Activated CD8-positive, alpha-beta T cell treated with anti-CD3 and anti-CD28 coated beads for 36 hours (primary cell): ENCODE data around the gene MPPED2. TPM values are rescaled to one million over a fixed set of nuclear protein-coding genes. Genes with fewer than 3 reads are reported as not detected.

Experiments used
- ATAC-seq: fragments of 200-7000 bp; cut with Tn5 transposase; one replicate; pipeline ENCODE4 v1.10.0; 2021; ENCODE audit warnings: mild to moderate bottlenecking, moderate library complexity
- CTCF ChIA-PET: fragments of 350-600 bp; sonication (Branson Sonifier 250); formaldehyde crosslinking; loops from one replicate; lab custom pipeline; 2021; ENCODE audit warnings: antibody characterized with exemption; lab: Charles Lee
- POLR2A ChIA-PET: fragments of 350-600 bp; sonication (Branson Sonifier 250); formaldehyde crosslinking; loops from one replicate; lab custom pipeline; 2021; ENCODE audit warnings: antibody characterized with exemption; lab: Charles Lee
- DNase-seq: peaks from one replicate; pipeline ENCODE4 v3.0.0-alpha.2; 2020
- H3K27ac Mint-ChIP-seq: one replicate; pipeline ENCODE4 v1.8.0; 2021; ENCODE audit warnings: mild to moderate bottlenecking, mixed read lengths
- H3K27me3 Mint-ChIP-seq: one replicate; pipeline ENCODE4 v1.8.0; 2021; ENCODE audit warnings: mixed read lengths
- H3K36me3 Mint-ChIP-seq: one replicate; pipeline ENCODE4 v1.8.0; 2021; ENCODE audit warnings: low read depth, mixed read lengths
- H3K4me1 Mint-ChIP-seq: one replicate; pipeline ENCODE4 v1.8.0; 2021; ENCODE audit warnings: low read depth, mixed read lengths
- H3K4me3 Mint-ChIP-seq: one replicate; pipeline ENCODE4 v1.8.0; 2021; ENCODE audit warnings: mild to moderate bottlenecking, moderate library complexity, mixed read lengths
- H3K9me3 Mint-ChIP-seq: one replicate; pipeline ENCODE4 v1.8.0; 2021; ENCODE audit warnings: mixed read lengths
- CTCF ChIP-seq: fragments of 200-600 bp; IDR thresholded peaks from one replicate; pipeline ENCODE4 v1.8.0; 2022; ENCODE audit warnings: antibody characterized with exemption, mild to moderate bottlenecking
- intact Hi-C: fragments of 100-400 bp; cut with micrococcal nuclease; formaldehyde crosslinking; loops from one replicate; pipeline ENCODE4 v1.10.0; 2022
- total RNA-seq, 2 experiments: library from RNA; stranded (reverse); gene quantifications; one replicate each; pipeline ENCODE4 v1.2.3, GENCODE V29; 2021

Gene MPPED2
- total RNA-seq, 2 experiments from 2014 or later = 0.63 TPM; not detected in 1

- ChIA-PET CTCF (interaction anchor here (1.0 kb wide), 1 partner anchor 9 kb away, joined by 3 read pairs; no protein-coding TSS in a partner anchor), POLR2A (no interaction called here)
- Mint-ChIP-seq H3K36me3 (no peaks in the 10 kb centered on the region), H3K9me3 (no peaks in the 10 kb centered on the region), H3K27ac (no peak overlapping the region), H3K4me1 (no peaks in the 10 kb centered on the region), H3K27me3 (peaks cover 21% of the 10 kb centered on the region), H3K4me3 (no peak overlapping the region)
- TF ChIP-seq CTCF = no peak
- no peak for DNase-seq
- intact Hi-C loops = no loop called here
- no peak for ATAC-seq
Observed at GRCh38 chr11:30579415-30580175, 6.6 kb downstream of the MPPED2 start.

GRCh38 chr11:30578406-30578805 lies 7.7 kb downstream of the MPPED2 start:
- Mint-ChIP-seq H3K36me3 (no peaks in the 10 kb centered on the region), H3K27me3 (peaks cover 10% of the 10 kb centered on the region), H3K4me1 (no peaks in the 10 kb centered on the region), H3K4me3 (no peak overlapping the region), H3K9me3 (no peaks in the 10 kb centered on the region), H3K27ac (no peak overlapping the region)
- ATAC-seq = no peak
- CTCF ChIA-PET = no interaction called here
- POLR2A ChIA-PET = no interaction called here
- no peak for DNase-seq
- intact Hi-C loops = no loop called here
- no peak for TF ChIP-seq CTCF

- H3K27me3 Mint-ChIP-seq = peaks cover 1% of the 10 kb centered on the region
- DNase-seq = no peak
- no peak for TF ChIP-seq CTCF
- ATAC-seq = no peak
- H3K4me1 Mint-ChIP-seq = no peaks in the 10 kb centered on the region
- H3K9me3 Mint-ChIP-seq = no peaks in the 10 kb centered on the region
- intact Hi-C loops = no loop called here
- H3K36me3 Mint-ChIP-seq = no peaks in the 10 kb centered on the region
- CTCF ChIA-PET = interaction anchor here (1.0 kb wide), 1 partner anchor 13 kb away, joined by 3 read pairs; the partner anchor contains the start of gene MPPED2
- no peak overlapping the region for H3K27ac Mint-ChIP-seq
- POLR2A ChIA-PET = no interaction called here
- no peak overlapping the region for H3K4me3 Mint-ChIP-seq
Observed at GRCh38 chr11:30573951-30574350, 12.2 kb downstream of the MPPED2 start.

- CTCF ChIA-PET = no interaction called here
- Mint-ChIP-seq H3K36me3 (no peaks in the 10 kb centered on the region), H3K4me1 (no peaks in the 10 kb centered on the region), H3K4me3 (no peak overlapping the region), H3K9me3 (no peaks in the 10 kb centered on the region), H3K27me3 (peaks cover 1% of the 10 kb centered on the region), H3K27ac (no peak overlapping the region)
- no peak for ATAC-seq
- TF ChIP-seq CTCF = no peak
- no peak for DNase-seq
- intact Hi-C loops = loop anchor here (10.0 kb wide), 1 partner anchor 54 kb away; no protein-coding TSS in a partner anchor
- POLR2A ChIA-PET = no interaction called here
Observed at GRCh38 chr11:30568931-30569330, 17.2 kb downstream of the MPPED2 start.

GRCh38 chr11:30567644-30568043 lies 18.5 kb downstream of the MPPED2 start:
- Mint-ChIP-seq H3K4me3 (no peak overlapping the region), H3K36me3 (no peaks in the 10 kb centered on the region), H3K27me3 (peaks cover 1% of the 10 kb centered on the region), H3K27ac (no peak overlapping the region), H3K9me3 (no peaks in the 10 kb centered on the region), H3K4me1 (no peaks in the 10 kb centered on the region)
- intact Hi-C loops = loop anchor here (10.0 kb wide), 1 partner anchor 53 kb away; no protein-coding TSS in a partner anchor
- ChIA-PET POLR2A (no interaction called here), CTCF (no interaction called here)
- DNase-seq = no peak
- TF ChIP-seq CTCF = no peak
- ATAC-seq = no peak
